Endothelial cell (in vitro differentiated cells): Measurements from ENCODE around the gene SNX12. TPM values are rescaled to one million over a fixed set of nuclear protein-coding genes. Genes with fewer than 3 reads are reported as not detected.

Experiments
- DNase-seq: peaks from one replicate; pipeline ENCODE4 v3.0.0; 2021; ENCODE audit warnings: low spot score
- H3K27ac Mint-ChIP-seq: one replicate; pipeline ENCODE4 v1.8.0; 2021; ENCODE audit warnings: mixed read lengths, inconsistent platforms; ENCODE audit not compliant: unreplicated experiment
- H3K27me3 Mint-ChIP-seq: one replicate; pipeline ENCODE4 v1.8.0; 2021; ENCODE audit warnings: mild to moderate bottlenecking, moderate library complexity, mixed read lengths, inconsistent platforms; ENCODE audit not compliant: unreplicated experiment
- H3K36me3 Mint-ChIP-seq: one replicate; pipeline ENCODE4 v1.8.0; 2021; ENCODE audit warnings: mild to moderate bottlenecking, low read depth, mixed read lengths, inconsistent platforms; ENCODE audit not compliant: unreplicated experiment
- H3K4me1 Mint-ChIP-seq: one replicate; pipeline ENCODE4 v1.8.0; 2021; ENCODE audit warnings: mild to moderate bottlenecking, mixed read lengths, inconsistent platforms; ENCODE audit not compliant: unreplicated experiment
- H3K4me3 Mint-ChIP-seq: one replicate; pipeline ENCODE4 v1.8.0; 2021; ENCODE audit warnings: mild to moderate bottlenecking, mixed read lengths, inconsistent platforms; ENCODE audit not compliant: unreplicated experiment
- H3K9me3 Mint-ChIP-seq: one replicate; pipeline ENCODE4 v1.8.0; 2021; ENCODE audit warnings: mixed read lengths, inconsistent platforms; ENCODE audit not compliant: unreplicated experiment
- total RNA-seq: library from RNA; stranded (reverse); fragmentation: NEBNext Ultra II Directional; extraction: Animal tissue kit (Norgen Biotek cat#: 25700); gene quantifications from one replicate; pipeline ENCODE4 v1.2.1, GENCODE V29; 2021; ENCODE audit not compliant: unreplicated experiment
- TF ChIP-seq, protein P1 (sequence below): fragments of 200-600 bp; sonication (generic); IDR thresholded peaks from one replicate; pipeline ENCODE4 v1.5.0; 2021; ENCODE audit warnings: antibody characterized with exemption; ENCODE audit not compliant: unreplicated experiment

The SNX12 gene
- total RNA-seq, 1 donor from 2014 or later = 95.0 TPM

DNA sequence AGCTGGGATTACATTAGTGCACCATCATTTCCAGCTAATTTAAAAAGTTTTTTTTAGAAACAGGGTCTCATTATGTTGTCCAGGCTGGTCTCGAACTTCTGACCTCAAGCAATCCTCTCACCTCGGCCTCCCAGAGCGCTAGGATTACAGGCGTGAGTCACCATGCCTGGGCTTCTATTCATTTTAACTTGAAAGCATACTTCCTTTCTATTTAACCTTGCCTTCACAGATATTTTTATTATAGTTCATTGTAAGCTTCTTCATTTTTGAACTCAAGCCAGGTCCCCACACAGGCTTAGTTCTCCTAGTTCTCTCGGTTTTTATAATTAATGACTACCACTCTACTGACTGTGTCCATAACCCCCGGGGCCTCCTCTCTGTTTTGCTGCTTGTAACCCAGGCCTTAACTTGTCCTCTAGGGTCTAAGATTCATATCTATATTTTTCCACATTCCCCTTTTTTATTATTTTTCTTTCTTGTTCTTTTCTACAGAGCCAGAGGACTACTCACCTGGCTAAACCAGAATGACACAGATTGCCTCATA is 50.7 kb downstream of the SNX12 start:
- no peak for DNase-seq
- Mint-ChIP-seq H3K36me3 (no peaks in the 10 kb centered on the region), H3K4me1 (no peaks in the 10 kb centered on the region), H3K4me3 (no peak overlapping the region), H3K27ac (no peak overlapping the region), H3K9me3 (no peaks in the 10 kb centered on the region), H3K27me3 (peaks cover 7% of the 10 kb centered on the region)
- TF ChIP-seq, protein P1, sequence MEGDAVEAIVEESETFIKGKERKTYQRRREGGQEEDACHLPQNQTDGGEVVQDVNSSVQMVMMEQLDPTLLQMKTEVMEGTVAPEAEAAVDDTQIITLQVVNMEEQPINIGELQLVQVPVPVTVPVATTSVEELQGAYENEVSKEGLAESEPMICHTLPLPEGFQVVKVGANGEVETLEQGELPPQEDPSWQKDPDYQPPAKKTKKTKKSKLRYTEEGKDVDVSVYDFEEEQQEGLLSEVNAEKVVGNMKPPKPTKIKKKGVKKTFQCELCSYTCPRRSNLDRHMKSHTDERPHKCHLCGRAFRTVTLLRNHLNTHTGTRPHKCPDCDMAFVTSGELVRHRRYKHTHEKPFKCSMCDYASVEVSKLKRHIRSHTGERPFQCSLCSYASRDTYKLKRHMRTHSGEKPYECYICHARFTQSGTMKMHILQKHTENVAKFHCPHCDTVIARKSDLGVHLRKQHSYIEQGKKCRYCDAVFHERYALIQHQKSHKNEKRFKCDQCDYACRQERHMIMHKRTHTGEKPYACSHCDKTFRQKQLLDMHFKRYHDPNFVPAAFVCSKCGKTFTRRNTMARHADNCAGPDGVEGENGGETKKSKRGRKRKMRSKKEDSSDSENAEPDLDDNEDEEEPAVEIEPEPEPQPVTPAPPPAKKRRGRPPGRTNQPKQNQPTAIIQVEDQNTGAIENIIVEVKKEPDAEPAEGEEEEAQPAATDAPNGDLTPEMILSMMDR = no peak

Other genes starting within 250 kb of the SNX12 start
- not detected for gene TEX11, start 159.6 kb downstream of the SNX12 start, total RNA-seq
- gene SLC7A3, start 137.2 kb downstream of the SNX12 start, total RNA-seq = 1.1 TPM
- 16.4 TPM for gene FOXO4, start 27.5 kb upstream of the SNX12 start, total RNA-seq
- not detected for gene CXorf65, start 38.4 kb upstream of the SNX12 start, total RNA-seq
- not detected for gene IL2RG, start 43.2 kb upstream of the SNX12 start, total RNA-seq
- gene MED12, start 50.3 kb upstream of the SNX12 start, total RNA-seq = 128 TPM
- 1.7 TPM for gene NLGN3, start 76.5 kb upstream of the SNX12 start, total RNA-seq
- not detected for gene GJB1, start 154.9 kb upstream of the SNX12 start, total RNA-seq
- gene ZMYM3, start 185.8 kb upstream of the SNX12 start, total RNA-seq = 78.1 TPM
- 549 TPM for gene NONO, start 215.3 kb upstream of the SNX12 start, total RNA-seq
- gene ITGB1BP2, start 233.4 kb upstream of the SNX12 start, total RNA-seq = 2.8 TPM